Iris pigment epithelial cell (primary cell): ENCODE measurements around the gene ATXN7L1.
"Not testable (repeated sequence)": the region's sequence is repeated elsewhere in the genome, so short reads cannot be mapped to it uniquely, and the experiment has no call there.

ENCODE experiments used
- DNase-seq: peaks from one replicate; pipeline ENCODE4 v3.0.0-alpha.2; 2011; ENCODE audit warnings: low read depth

Gene ATXN7L1

DNA sequence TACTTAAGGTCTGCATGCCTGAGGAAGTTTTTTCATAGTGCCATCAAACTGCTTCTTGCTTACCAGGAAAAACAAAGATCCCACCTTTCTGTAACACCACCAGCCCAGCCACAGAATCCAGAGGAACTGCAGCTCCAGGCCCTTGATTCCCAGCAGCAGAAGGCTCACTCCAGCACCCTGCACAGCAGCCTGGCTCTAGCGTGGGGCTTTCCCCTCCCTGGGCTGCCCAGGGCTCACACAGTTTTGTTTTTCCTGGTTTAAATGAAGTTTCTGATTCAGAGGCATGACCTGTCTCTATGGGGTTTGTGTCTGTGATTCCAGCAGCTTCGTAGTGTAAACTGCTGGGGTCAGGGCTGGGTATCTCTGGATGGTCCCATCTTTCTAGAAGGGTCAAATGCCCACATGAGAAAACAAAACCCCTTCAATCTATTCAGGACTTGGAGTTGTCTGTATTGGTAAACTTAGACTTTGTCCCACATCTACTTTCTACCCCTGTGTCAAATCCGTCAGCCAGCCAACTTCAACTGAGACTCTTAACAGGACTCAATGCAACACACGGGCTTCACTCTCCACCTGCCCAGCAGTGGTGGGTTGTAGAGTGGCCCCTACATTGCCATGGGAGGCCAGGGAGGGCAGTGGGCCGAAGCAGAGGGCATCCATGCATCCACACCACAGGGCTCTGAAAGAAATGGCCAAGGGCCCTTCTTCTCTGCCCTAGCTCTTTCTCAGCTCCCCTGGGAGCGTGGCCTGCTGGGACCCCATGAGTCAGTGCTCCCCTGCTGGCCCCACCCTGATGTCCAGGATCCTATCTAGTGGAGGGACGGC is 73.6 kb downstream of the ATXN7L1 start:
- DNase-seq: peak; percentile 44

GRCh38 chr7:105800849-105801534 is 75.4 kb downstream of the ATXN7L1 start:
- DNase-seq: no peak

DNA sequence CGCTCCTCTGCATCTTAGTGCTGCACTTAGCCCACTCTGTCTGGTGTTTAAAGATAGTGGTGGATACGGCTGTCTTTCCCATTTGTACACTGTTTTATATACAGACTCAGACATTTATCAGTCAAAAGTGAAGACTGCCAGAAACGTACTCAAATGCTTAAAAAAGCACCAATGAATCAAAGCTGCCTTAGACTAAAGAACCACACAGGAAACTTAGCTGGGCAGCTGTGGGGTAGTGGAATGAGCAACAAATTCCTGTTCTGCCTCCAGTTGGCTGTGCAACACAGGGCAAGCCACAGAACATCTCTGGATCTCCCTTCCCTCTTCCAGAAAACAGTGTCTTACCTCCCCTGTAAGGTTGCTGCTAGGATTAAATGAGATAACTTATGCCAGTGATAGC is 76.0 kb downstream of the ATXN7L1 start:
- peak; percentile 72 for DNase-seq

GRCh38 chr7:105799677-105800076 is 76.7 kb downstream of the ATXN7L1 start:
- no peak for DNase-seq

- no peak for DNase-seq
Observed at GRCh38 chr7:105799006-105799405, 77.4 kb downstream of the ATXN7L1 start.

DNA sequence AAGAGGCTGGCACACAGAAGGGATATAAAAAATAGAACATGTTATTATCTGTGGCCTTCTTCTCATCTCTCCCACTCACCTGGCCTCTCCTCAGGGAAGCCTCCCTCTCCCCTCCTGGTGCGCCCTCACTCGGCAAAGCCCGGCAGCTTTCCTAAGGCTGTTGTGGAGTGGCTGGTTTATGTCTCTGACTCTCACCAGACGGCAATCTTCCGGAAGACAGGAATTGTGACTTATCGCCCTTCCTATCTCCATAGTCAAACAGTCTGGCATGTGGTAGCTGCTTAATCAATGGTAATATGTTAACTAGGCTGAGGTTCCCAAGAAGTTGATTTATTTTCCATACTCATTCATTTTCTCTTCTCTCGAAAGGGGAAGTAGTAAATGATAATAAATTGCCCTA is 78.7 kb downstream of the ATXN7L1 start:
- DNase-seq: no peak

- DNase-seq: peak; percentile 84
Observed at GRCh38 chr7:105796365-105796764, 80.0 kb downstream of the ATXN7L1 start.

DNA sequence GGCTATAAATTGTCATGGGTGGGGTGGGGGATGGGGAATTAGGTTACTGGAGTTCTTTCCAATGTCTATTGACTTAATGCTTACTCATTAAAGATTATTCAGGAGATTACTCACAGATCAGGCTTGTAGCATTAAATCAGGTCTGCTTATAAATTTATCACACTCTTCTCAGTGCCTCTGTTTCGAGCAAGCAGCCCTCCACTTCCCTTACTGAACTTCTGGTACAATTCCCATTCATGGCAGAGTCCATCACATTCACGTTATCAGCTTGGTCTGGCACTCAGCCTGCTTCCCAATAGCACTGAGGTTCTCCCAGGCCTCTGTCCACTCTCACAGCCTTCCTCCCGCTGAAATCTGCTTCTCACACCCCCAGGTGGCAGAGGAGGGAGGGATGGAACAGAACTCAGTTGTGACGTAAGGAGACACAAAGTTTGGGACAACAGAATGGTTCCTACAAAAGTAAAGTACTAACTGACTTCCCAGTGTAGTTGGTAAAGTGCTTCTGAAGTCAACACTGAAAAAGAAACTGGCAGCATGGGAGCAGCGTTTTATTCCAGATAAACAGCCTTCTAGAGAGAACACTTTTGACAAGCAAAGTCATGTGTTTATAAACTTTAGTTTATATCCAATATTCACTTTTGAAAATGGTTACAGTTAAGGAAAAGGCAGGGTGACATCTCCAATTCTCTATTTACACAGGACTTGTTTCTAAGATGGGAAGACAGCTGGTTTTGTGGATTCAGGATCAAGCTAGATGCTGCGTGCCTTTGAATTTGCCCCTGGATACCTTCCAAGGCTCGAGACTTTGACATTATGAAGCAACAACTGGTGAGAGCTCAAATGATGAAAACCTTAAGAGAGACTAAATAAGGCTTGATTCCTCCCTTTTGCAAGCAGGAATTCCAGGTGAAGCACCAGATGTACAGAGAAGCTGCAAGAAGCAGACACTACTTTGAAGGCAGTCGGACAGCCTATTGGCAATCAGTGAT is 81.4 kb downstream of the ATXN7L1 start:
- peak; percentile 83 for DNase-seq

DNA sequence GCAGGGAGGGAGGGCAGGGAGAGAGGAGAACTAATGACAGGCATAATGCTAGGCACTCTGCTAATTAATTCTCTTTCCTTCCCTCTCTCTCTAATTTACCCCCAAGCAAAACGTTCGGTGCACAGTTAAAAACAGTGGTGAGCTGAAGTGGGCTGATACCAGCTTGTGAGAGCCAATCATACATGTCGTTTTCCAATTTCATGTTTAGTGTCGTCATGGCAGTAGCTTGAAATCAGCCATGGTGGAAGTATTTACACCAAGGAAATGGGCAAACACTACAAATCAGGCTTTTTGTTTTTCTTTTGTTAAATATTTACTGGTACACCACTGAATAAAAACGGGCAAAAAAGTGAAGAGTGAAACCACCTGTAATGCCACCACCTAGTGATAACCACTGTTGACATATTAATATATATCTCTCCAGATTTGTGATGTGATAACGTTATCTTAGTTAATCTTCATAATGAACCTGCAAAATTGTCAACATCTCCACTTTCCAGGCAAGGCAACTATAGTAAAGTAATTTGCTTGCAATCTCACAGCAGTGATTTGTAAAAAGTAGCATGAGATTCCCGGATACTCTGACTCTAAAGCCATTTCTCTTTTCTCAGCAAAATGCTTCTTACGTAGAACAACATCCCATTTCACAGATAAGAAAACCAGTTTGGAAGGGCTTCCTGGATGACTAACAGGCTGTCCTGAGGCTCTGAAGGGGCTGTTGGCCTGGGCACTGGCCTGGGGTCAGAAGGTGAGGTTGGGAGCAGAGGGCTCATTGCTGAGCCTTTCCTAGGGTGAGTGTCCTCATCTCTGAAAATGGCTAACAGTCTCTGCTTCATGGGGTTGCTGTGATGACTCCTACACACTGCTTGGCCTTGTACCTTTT is 83.7 kb downstream of the ATXN7L1 start:
- no peak for DNase-seq

DNA sequence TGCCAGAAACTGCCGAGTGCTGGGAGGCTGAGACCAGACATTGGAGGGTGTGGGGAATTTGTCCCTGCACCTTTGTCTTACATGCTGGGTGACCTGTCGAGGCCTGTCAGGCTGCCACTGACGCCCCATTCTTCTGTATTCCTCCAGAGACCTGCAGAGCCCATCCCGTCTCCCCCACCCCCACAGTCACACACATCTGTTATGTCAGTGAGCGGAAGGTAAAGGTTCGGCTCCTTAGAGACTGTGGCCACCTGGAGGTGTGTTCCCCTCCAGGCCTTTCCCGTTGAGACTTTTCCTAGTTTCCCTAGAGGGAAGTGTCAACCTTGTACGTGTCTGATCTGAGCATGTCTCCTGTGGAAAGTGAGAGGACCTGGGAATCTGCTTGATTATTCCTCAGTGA is 84.5 kb downstream of the ATXN7L1 start:
- DNase-seq: no peak

GRCh38 chr7:105790996-105791395 is 85.4 kb downstream of the ATXN7L1 start:
- no peak for DNase-seq

DNA sequence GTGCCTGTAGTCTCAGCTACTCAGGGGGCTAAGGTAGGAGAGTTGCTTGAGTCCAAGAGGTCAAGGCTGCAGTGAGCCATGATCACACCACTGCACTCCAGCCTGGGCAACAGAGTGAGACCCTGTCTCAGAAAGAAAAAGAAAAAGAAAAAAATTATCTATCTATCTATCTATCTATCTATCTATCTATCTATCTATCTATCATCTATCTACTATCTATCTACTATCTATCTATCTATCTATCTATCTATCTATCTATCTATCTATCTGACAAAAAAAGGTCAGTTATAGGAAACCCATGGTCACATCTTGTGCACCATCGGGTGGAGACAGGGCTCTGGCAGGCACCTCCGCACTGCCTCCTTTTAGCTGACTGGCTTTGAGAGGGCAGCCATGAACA is 85.9 kb downstream of the ATXN7L1 start:
- DNase-seq: not testable (repeated sequence)

GRCh38 chr7:105788816-105789349 is 87.5 kb downstream of the ATXN7L1 start:
- no peak for DNase-seq

GRCh38 chr7:105788356-105788755 is 88.0 kb downstream of the ATXN7L1 start:
- DNase-seq: no peak

GRCh38 chr7:105787793-105788192 is 88.6 kb downstream of the ATXN7L1 start:
- no peak for DNase-seq

- DNase-seq: no peak
Observed at GRCh38 chr7:105786520-105787470, 89.6 kb downstream of the ATXN7L1 start.

DNA sequence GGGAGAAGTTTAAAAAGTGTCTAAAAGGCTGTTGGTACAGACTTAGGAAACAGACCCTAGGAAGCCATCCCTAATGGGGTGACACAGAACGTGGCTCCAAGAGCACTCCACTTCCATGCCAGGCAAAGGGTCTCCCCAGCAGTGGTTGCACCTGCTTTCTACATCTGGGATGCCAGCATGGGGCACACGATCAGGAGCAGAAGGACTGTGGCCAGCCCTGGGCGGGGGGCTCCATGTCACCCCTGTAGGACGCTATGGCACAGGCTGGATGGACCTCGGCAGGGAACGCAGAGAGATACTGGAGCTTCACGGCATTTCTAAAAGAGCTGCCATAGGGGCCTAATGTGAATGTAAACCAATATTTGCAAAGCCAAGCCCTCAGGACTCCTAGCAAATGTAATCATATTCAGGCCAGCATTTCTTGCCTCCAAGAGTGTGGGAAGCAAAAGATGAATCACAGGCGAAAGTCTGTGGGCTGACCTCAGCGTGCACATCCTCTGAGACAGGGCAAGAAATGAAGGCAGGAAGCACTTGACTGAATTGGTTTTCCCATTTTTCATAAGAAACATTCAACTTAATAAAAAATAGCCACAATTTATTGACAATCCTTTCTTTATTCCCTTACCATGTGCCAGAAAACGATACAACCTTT is 93.9 kb downstream of the ATXN7L1 start:
- peak; percentile 96 for DNase-seq

GRCh38 chr7:105779856-105780780 is 96.3 kb downstream of the ATXN7L1 start:
- DNase-seq: no peak
